ENCODE data around the gene BSCL2.

The BSCL2 gene

GRCh38 chr11:62682518-62682917, 24.7 kb downstream of the BSCL2 start:
- H3K36me3 ChIP-seq (ENCODE audit: insufficient read depth, low read length), result no peaks in the 10 kb centered on the region

GRCh38 chr11:62680825-62681240, 26.4 kb downstream of the BSCL2 start:
- no peaks in the 10 kb centered on the region for H3F3A ChIP-seq (ENCODE audit: low read depth)

More at GRCh38 chr11:62682518-62682917, 24.7 kb downstream of the BSCL2 start:
- Histone ChIP-seq H3K9me3 (ENCODE audit: insufficient read depth, low read depth, low read length) (no peaks in the 10 kb centered on the region), H2AFZ (ENCODE audit: low read length) (no peak overlapping the region), H3K79me2 (ENCODE audit: insufficient read depth, low read length) (peaks cover 13% of the 10 kb centered on the region), H3K9ac (ENCODE audit: low read depth, low read length, poor library complexity, severe bottlenecking) (no peak overlapping the region), H3K4me2 (ENCODE audit: low read depth, low read length, poor library complexity, severe bottlenecking) (no peak overlapping the region), H3K4me1 (ENCODE audit: insufficient read depth, low read length, poor library complexity, severe bottlenecking) (peaks cover 8% of the 10 kb centered on the region), H4K20me1 (ENCODE audit: insufficient read depth, low read length, poor library complexity, severe bottlenecking) (peaks cover 8% of the 10 kb centered on the region), H3K27me3 (ENCODE audit: insufficient read depth, low read length, poor library complexity, severe bottlenecking) (no peaks in the 10 kb centered on the region), H3K9me2 (replicated peaks; ENCODE audit: low read depth, low read length) (no peaks in the 10 kb centered on the region), H3K4me3 (ENCODE audit: low read length, poor library complexity, severe bottlenecking) (no peak overlapping the region), H3F3A (ENCODE audit: low read depth) (no peaks in the 10 kb centered on the region)
- TF ChIP-seq EZH2phosphoT487 (IDR thresholded peaks at IDR 0.05; ENCODE audit: borderline replicate concordance) (no peak), CTCF (conservative IDR thresholded peaks at IDR 0.05; ENCODE audit: low read length) (no peak)

GRCh38 chr11:62678770-62679696, 28.2 kb downstream of the BSCL2 start, which contains the start of gene UBXN1:
Gene UBXN1, minus strand, starts transcription at chr11:62679073. Its CDS starts 150 bp downstream, at chr11:62678923.
- Histone ChIP-seq H3K4me3 (ENCODE audit: low read length, poor library complexity, severe bottlenecking) (peak within 1 kb of the TSS; percentile 91), H3K4me1 (ENCODE audit: insufficient read depth, low read length, poor library complexity, severe bottlenecking) (peaks cover 17% of the 10 kb centered on the region), H4K20me1 (ENCODE audit: insufficient read depth, low read length, poor library complexity, severe bottlenecking) (peaks cover 21% of the 10 kb centered on the region), H3K9me2 (replicated peaks; ENCODE audit: low read depth, low read length) (no peaks in the 10 kb centered on the region), H3K36me3 (ENCODE audit: insufficient read depth, low read length) (no peaks in the 10 kb centered on the region; the same call in 1 of the 2 replicates), H2AFZ (ENCODE audit: low read length) (peak within 1 kb of the TSS; percentile 99), H3K27me3 (ENCODE audit: insufficient read depth, low read length, poor library complexity, severe bottlenecking) (no peaks in the 10 kb centered on the region), H3F3A (ENCODE audit: low read depth) (no peaks in the 10 kb centered on the region), H3K9ac (ENCODE audit: low read depth, low read length, poor library complexity, severe bottlenecking) (peak within 1 kb of the TSS; percentile 90), H3K4me2 (ENCODE audit: low read depth, low read length, poor library complexity, severe bottlenecking) (peak within 1 kb of the TSS; percentile 85), H3K9me3 (ENCODE audit: insufficient read depth, low read depth, low read length) (no peaks in the 10 kb centered on the region), H3K79me2 (ENCODE audit: insufficient read depth, low read length) (peaks cover 39% of the 10 kb centered on the region)
- TF ChIP-seq CTCF (conservative IDR thresholded peaks at IDR 0.05; ENCODE audit: low read length) (no peak), EZH2phosphoT487 (IDR thresholded peaks at IDR 0.05; ENCODE audit: borderline replicate concordance) (no peak)

More at GRCh38 chr11:62680825-62681240, 26.4 kb downstream of the BSCL2 start:
- Histone ChIP-seq H3K9ac (ENCODE audit: low read depth, low read length, poor library complexity, severe bottlenecking) (no peak overlapping the region), H3K4me1 (ENCODE audit: insufficient read depth, low read length, poor library complexity, severe bottlenecking) (peaks cover 17% of the 10 kb centered on the region), H4K20me1 (ENCODE audit: insufficient read depth, low read length, poor library complexity, severe bottlenecking) (peaks cover 21% of the 10 kb centered on the region), H3K4me3 (ENCODE audit: low read length, poor library complexity, severe bottlenecking) (no peak overlapping the region), H3K4me2 (ENCODE audit: low read depth, low read length, poor library complexity, severe bottlenecking) (no peak overlapping the region), H3K36me3 (ENCODE audit: insufficient read depth, low read length) (no peaks in the 10 kb centered on the region), H3K79me2 (ENCODE audit: insufficient read depth, low read length) (peaks cover 27% of the 10 kb centered on the region), H2AFZ (ENCODE audit: low read length) (peak overlapping the region; percentile 91), H3K27me3 (ENCODE audit: insufficient read depth, low read length, poor library complexity, severe bottlenecking) (no peaks in the 10 kb centered on the region), H3K9me2 (replicated peaks; ENCODE audit: low read depth, low read length) (no peaks in the 10 kb centered on the region), H3K9me3 (ENCODE audit: insufficient read depth, low read depth, low read length) (no peaks in the 10 kb centered on the region)
- TF ChIP-seq CTCF (conservative IDR thresholded peaks at IDR 0.05; ENCODE audit: low read length) (peak; percentile 63), EZH2phosphoT487 (IDR thresholded peaks at IDR 0.05; ENCODE audit: borderline replicate concordance) (no peak)
